K562 (cell line): Measurements from ENCODE around the gene COL5A1. TPM values are rescaled to one million over a fixed set of nuclear protein-coding genes. Genes with fewer than 3 reads are reported as not detected.

Source experiments
- ATAC-seq: fragments of 200-7000 bp; cut with Tn5 transposase; 3 replicates; pipeline ENCODE4 v1.9.1; 2020; ENCODE audit warnings: moderate library complexity
- BruUV-seq: library from RNA; stranded (reverse); fragments of 400-500 nt; replicated peaks from 2 replicates; lab custom pipeline; 2021; lab: Mats Ljungman, UMichigan
- CTCF ChIA-PET: fragments of 300-600 bp; formaldehyde crosslinking; extraction: SDS; loops from one replicate; lab custom pipeline; 2021; ENCODE audit warnings: low intra/inter-chr PET ratio; lab: Yijun Ruan, JAX
- POLR2A ChIA-PET: fragments of 300-600, 350-650 bp; sonication (Branson Sonifier 250); formaldehyde crosslinking; extraction: SDS; loops from one replicate; lab custom pipeline; 2021; ENCODE audit warnings: antibody characterized with exemption, inconsistent platforms; lab: Yijun Ruan, JAX
- DNase-seq, 4 experiments: peaks; one replicate each; pipeline versions ENCODE4 v3.0.0 to v3.0.0-alpha.2; 2011 to 2018; ENCODE audit warnings: low spot score in 3 of 4, mixed read lengths in 3 of 4; ENCODE audit errors: extremely low read depth in 1 of 4
- FAIRE-seq: peaks from 2 replicates; lab custom pipeline; 2011; peaks lifted over from hg19 to GRCh38; lab: Jason Lieb, UNC
- H2AFZ ChIP-seq: 2 replicates; pipeline ENCODE4 v1.6.0; 2011; ENCODE audit warnings: low read depth, low read length, control low read depth, inconsistent platforms
- H3K27ac ChIP-seq: fragments of 200-600 bp; 3 replicates; pipeline ENCODE4 v1.8.0; 2011; ENCODE audit warnings: low read depth, mild to moderate bottlenecking, control low read depth, inconsistent platforms, low read length, moderate library complexity, mixed read lengths; ENCODE audit errors: extremely low read depth
- H3K27me3 ChIP-seq, 2 experiments: fragments of 300-600 bp in 1 of 2; 2 replicates in 1 of 2; 3 replicates in 1 of 2; pipeline versions ENCODE4 v1.6.0 to v1.8.0; 2011; ENCODE audit warnings: inconsistent platforms in 2 of 2, low read length in 2 of 2, mild to moderate bottlenecking in 1 of 2, mixed read lengths in 1 of 2, moderate library complexity in 1 of 2; ENCODE audit not compliant: control insufficient read depth in 2 of 2, insufficient read depth in 2 of 2
- H3K36me3 ChIP-seq: fragments of 300-600 bp; 3 replicates; pipeline ENCODE4 v1.8.0; 2011; ENCODE audit warnings: mild to moderate bottlenecking, low read length, inconsistent platforms; ENCODE audit not compliant: control insufficient read depth, insufficient read depth
- H3K4me1 ChIP-seq, 2 experiments: fragments of 200-600 bp in 1 of 2; replicated peaks in 1 of 2; 2 replicates in 1 of 2; 3 replicates in 1 of 2; pipeline versions ENCODE4 v1.5.1 to v1.8.0; 2011; ENCODE audit warnings: inconsistent platforms in 2 of 2, low read length in 2 of 2, mild to moderate bottlenecking in 1 of 2, mixed read lengths in 1 of 2, moderate library complexity in 1 of 2; ENCODE audit not compliant: control insufficient read depth in 2 of 2, insufficient read depth in 2 of 2
- H3K4me2 ChIP-seq: 2 replicates; pipeline ENCODE4 v1.6.1; 2011; ENCODE audit warnings: low read length, control low read depth, inconsistent platforms, mixed read lengths; ENCODE audit not compliant: insufficient read depth
- H3K4me3 ChIP-seq: fragments of 200-600 bp; sonication (generic), shearing (Covaris generic); 2 replicates; pipeline ENCODE4 v1.5.1; 2016; ENCODE audit warnings: control low read depth, inconsistent platforms
- H3K79me2 ChIP-seq: fragments of 200-600 bp; 3 replicates; pipeline ENCODE4 v1.8.0; 2011; ENCODE audit warnings: low read length, inconsistent platforms; ENCODE audit not compliant: control insufficient read depth, insufficient read depth
- H3K9ac ChIP-seq, 2 experiments: 2 replicates each; pipeline versions ENCODE4 v1.6.0 to v1.6.1; 2011; ENCODE audit warnings: low read depth in 2 of 2, low read length in 2 of 2, control low read depth in 1 of 2, inconsistent platforms in 1 of 2, mild to moderate bottlenecking in 1 of 2, mixed read lengths in 1 of 2; ENCODE audit not compliant: insufficient read depth in 1 of 2
- H3K9me1 ChIP-seq: one replicate; pipeline ENCODE4 v1.6.0; 2011; ENCODE audit warnings: inconsistent platforms, mild to moderate bottlenecking, low read length, moderate library complexity; ENCODE audit not compliant: control insufficient read depth, insufficient read depth
- H3K9me3 ChIP-seq: replicated peaks from 2 replicates; pipeline ENCODE4 v1.5.1; 2011; ENCODE audit warnings: low read depth, low read length, inconsistent platforms; ENCODE audit not compliant: control insufficient read depth, insufficient read depth
- H4K20me1 ChIP-seq: replicated peaks from 2 replicates; pipeline ENCODE4 v1.6.1; 2011; ENCODE audit warnings: low read length, inconsistent platforms, mixed read lengths; ENCODE audit not compliant: control insufficient read depth, insufficient read depth
- ATF4 ChIP-seq: fragments of 450-650 bp; formaldehyde crosslinking; IDR thresholded peaks from 2 replicates; pipeline ENCODE4 v1.4.0; 2022; ENCODE audit warnings: mild to moderate bottlenecking, moderate library complexity
- BMI1 ChIP-seq: fragments of 150-350 bp; IDR thresholded peaks from 2 replicates; pipeline ENCODE4 v1.6.1; 2014; ENCODE audit warnings: low read length
- BRF2 ChIP-seq: IDR thresholded peaks from 3 replicates; pipeline ENCODE4 v1.6.1; 2011; ENCODE audit warnings: borderline replicate concordance, mild to moderate bottlenecking; ENCODE audit not compliant: insufficient read length, insufficient read depth
- CHD2 ChIP-seq: IDR thresholded peaks from 2 replicates; pipeline ENCODE4 v1.6.1; 2011; ENCODE audit warnings: low read depth, low read length
- CREB1 ChIP-seq, 2 experiments: sonication (generic) in 1 of 2; formaldehyde crosslinking in 1 of 2; IDR thresholded peaks; 2 replicates each; pipeline versions ENCODE4 v1.6.1 to v1.8.0; 2012 to 2022; ENCODE audit warnings: inconsistent platforms in 1 of 2, mild to moderate bottlenecking in 1 of 2, missing genetic modification reagents in 1 of 2, moderate library complexity in 1 of 2
- CREM ChIP-seq: IDR thresholded peaks from 2 replicates; pipeline ENCODE4 v1.6.1; 2014; ENCODE audit warnings: antibody characterized with exemption, low read depth
- ESRRB ChIP-seq: fragments of 250-450 bp; sonication (Bioruptor Pico); IDR thresholded peaks from 2 replicates; pipeline ENCODE4 v1.5.0; 2020; ENCODE audit warnings: mild to moderate bottlenecking, moderate library complexity, borderline replicate concordance
- FOXJ2 ChIP-seq: fragments of 200-800 bp; sonication (Bioruptor generic); IDR thresholded peaks from 2 replicates; pipeline ENCODE4 v1.6.1; 2016; ENCODE audit warnings: missing genetic modification characterization, missing compliant biosample characterization
- FOXK2 ChIP-seq, 2 experiments: fragments of 450-650 bp; IDR thresholded peaks in 1 of 2; conservative IDR thresholded peaks in 1 of 2; 2 replicates each; pipeline ENCODE4 v1.6.1; 2016; ENCODE audit warnings: low read depth in 2 of 2, mild to moderate bottlenecking in 1 of 2
- HIVEP1 ChIP-seq: fragments of 250-450 bp; sonication (Bioruptor Pico); IDR thresholded peaks from 2 replicates; pipeline ENCODE4 v1.4.0; 2020; ENCODE audit warnings: mild to moderate bottlenecking
- NFE2 ChIP-seq: IDR thresholded peaks from 2 replicates; pipeline ENCODE4 v1.6.1; 2014; ENCODE audit warnings: antibody characterized with exemption, low read depth
- NR3C1 ChIP-seq: sonication (generic); formaldehyde crosslinking; IDR thresholded peaks from 2 replicates; pipeline ENCODE4 v1.8.1; 2022; ENCODE audit warnings: missing genetic modification reagents
- SIX5 ChIP-seq, 2 experiments: IDR thresholded peaks; 2 replicates each; pipeline ENCODE4 v1.6.1; 2011; ENCODE audit warnings: low read length in 2 of 2, borderline replicate concordance in 1 of 2, low read depth in 1 of 2, mild to moderate bottlenecking in 1 of 2, moderate library complexity in 1 of 2; ENCODE audit not compliant: insufficient read depth in 1 of 2
- TARDBP ChIP-seq: fragments of 450-650 bp; IDR thresholded peaks from 2 replicates; pipeline ENCODE4 v1.6.1; 2016
- ZNF324 ChIP-seq: fragments of 250-450 bp; sonication (Bioruptor Pico); IDR thresholded peaks from 2 replicates; pipeline ENCODE4 v1.4.0; 2020; ENCODE audit warnings: mild to moderate bottlenecking
- ZNF780A ChIP-seq: fragments of 250-450 bp; sonication (Bioruptor Pico); IDR thresholded peaks from 2 replicates; pipeline ENCODE4 v1.5.0; 2021; ENCODE audit warnings: mild to moderate bottlenecking
- WGBS: fragments of 100-300 bp; shearing (Covaris generic); methylation state at CpG from one replicate; pipeline ENCODE4 v1.1.6; 2016; ENCODE audit warnings: low coverage, mixed read lengths; ENCODE audit not compliant: insufficient coverage; ENCODE audit errors: missing lambda C conversion rate; 5-methylcytosine and 5-hydroxymethylcytosine counted together
- in situ Hi-C: fragments of 300-500 bp; cut with MboI; formaldehyde crosslinking; loops from 4 replicates; pipeline ENCODE4 v1.15.0; 2018; ENCODE audit warnings: inconsistent platforms, mixed read lengths
- intact Hi-C: fragments of 100-400 bp; cut with micrococcal nuclease; formaldehyde crosslinking; loops from 2 replicates; pipeline ENCODE4 v1.14.2; 2022
- polyA plus RNA-seq, 8 experiments: library from polyadenylated mRNA; depleted of rRNA in 4 of 8; stranded (reverse) in 5 of 8; unstranded in 3 of 8; fragments of >200 nt; fragmentation: Nextera tagmentation in 2 of 8; fragmentation: Illumina TruSeq in 1 of 8; extraction: Ambion mirVana in 2 of 8; extraction: Trizol in 1 of 8; gene quantifications; 2 replicates each; pipeline versions ENCODE4 v1.2.1 to v1.2.3, GENCODE V29; 2011 to 2014; ENCODE audit warnings: inconsistent platforms in 1 of 8, missing spikeins in 1 of 8
- total RNA-seq, 7 experiments: library from RNA; depleted of rRNA in 6 of 7; stranded (reverse); fragments of >200 nt in 6 of 7; fragmentation: Illumina TruSeq in 2 of 7; extraction: Trizol in 2 of 7; gene quantifications; 2 replicates each; pipeline versions ENCODE4 v1.2.1 to v1.2.3, GENCODE V29; 2011 to 2021; ENCODE audit warnings: low replicate concordance in 1 of 7

COL5A1 gene
- total and polyA plus RNA-seq, 9 of the 15 experiments (the other 6 are each of a cell fraction or from before 2014, with no cell fraction given): under 0.01 to 0.13 (median 0.04) TPM; not detected in 6

GRCh38 chr9:134887219-134887618 is 245.6 kb downstream of the COL5A1 start:
- ATAC-seq (no peak), FAIRE-seq (no peak), DNase-seq (no peak)
- Histone ChIP-seq H3K9me1 (no peaks in the 10 kb centered on the region), H3K9ac (no peak overlapping the region), H3K4me1 (no peaks in the 10 kb centered on the region), H3K9me3 (no peaks in the 10 kb centered on the region), H3K27ac (no peak overlapping the region), H3K79me2 (no peaks in the 10 kb centered on the region), H3K4me2 (no peak overlapping the region), H3K4me3 (no peak overlapping the region), H4K20me1 (0 out of 2 replicates have a peak, but pooled peaks cover 6% of the 10 kb centered on the region), H3K36me3 (no peaks in the 10 kb centered on the region), H2AFZ (no peak overlapping the region), H3K27me3 (peaks cover 18 to 51% of the 10 kb centered on the region in 2 experiments)
- no TSS peak for BruUV-seq
- ChIA-PET CTCF (no interaction called here), POLR2A (interaction anchor here (0.7 kb wide), 1 partner anchor 85 kb away, joined by 4 read pairs; no protein-coding TSS in a partner anchor)
- WGBS: 1% methylated on average over 10 of the region's 10 CpGs
- TF ChIP-seq CREM (no peak), ESRRB (CRISPR knock-in tag) (no peak), NR3C1 (no peak), ATF4 (no peak), TARDBP (no peak), CHD2 (no peak), FOXJ2 (no peak), NFE2 (no peak), SIX5 (IDR thresholded peaks at IDR 0.05; ENCODE audit: borderline replicate concordance in 1 of 2, insufficient read depth in 1 of 2, low read depth in 1 of 2, low read length in 2 of 2) (no peak), BRF2 (no peak), ZNF324 (CRISPR knock-in tag) (no peak), FOXK2 (conservative IDR thresholded peaks at IDR 0.05 in 1 of 2, IDR thresholded peaks at IDR 0.05 in 1 of 2; ENCODE audit: low read depth in 2 of 2) (no peak), BMI1 (no peak), HIVEP1 (no peak), CREB1 (IDR thresholded peaks at IDR 0.05) (no peak), CREB1 (CRISPR knock-in tag; IDR thresholded peaks at IDR 0.05) (no peak), ZNF780A (CRISPR knock-in tag) (no peak)
- in situ Hi-C loops: no loop called here
- intact Hi-C loops: no loop called here
